Measurements from ENCODE around the gene ATXN7L1.

DNA sequence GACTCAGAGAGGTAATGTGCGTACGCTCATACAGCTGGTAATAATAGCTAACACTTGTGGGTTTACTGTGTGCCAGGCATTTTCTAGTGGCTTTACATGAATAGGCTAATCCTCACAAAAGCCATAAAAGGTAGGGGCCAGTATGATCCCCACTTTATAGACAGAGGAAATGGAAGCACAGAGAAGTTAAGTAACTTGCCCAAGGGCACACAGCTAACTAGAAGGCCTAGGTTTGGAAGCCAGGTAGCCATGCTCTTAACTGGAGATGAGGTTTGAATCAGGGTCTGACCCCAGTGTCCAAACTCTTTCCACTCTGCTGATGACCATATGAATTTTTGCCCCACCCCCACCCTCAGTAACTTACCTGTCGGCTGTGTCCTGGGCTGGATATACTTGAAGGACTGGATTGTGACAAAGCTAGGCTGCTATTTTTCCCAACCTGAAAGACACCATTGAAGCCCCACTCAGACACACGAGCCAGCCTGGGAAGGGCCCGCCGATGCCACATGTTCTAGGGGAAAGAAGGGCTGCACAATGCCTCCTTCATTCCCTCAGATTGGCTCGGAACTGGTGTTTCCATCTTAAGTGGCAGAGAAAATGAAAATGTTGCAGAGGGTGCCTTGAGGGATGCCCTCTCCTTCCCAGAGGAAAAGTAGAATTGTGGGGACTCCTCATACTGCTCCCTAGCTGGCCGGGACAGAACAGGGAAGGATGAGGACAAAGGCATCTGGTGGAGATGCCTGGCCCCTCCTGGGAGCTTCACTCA lies 266.1 kb downstream of the ATXN7L1 start:
- TF ChIP-seq, protein P1, sequence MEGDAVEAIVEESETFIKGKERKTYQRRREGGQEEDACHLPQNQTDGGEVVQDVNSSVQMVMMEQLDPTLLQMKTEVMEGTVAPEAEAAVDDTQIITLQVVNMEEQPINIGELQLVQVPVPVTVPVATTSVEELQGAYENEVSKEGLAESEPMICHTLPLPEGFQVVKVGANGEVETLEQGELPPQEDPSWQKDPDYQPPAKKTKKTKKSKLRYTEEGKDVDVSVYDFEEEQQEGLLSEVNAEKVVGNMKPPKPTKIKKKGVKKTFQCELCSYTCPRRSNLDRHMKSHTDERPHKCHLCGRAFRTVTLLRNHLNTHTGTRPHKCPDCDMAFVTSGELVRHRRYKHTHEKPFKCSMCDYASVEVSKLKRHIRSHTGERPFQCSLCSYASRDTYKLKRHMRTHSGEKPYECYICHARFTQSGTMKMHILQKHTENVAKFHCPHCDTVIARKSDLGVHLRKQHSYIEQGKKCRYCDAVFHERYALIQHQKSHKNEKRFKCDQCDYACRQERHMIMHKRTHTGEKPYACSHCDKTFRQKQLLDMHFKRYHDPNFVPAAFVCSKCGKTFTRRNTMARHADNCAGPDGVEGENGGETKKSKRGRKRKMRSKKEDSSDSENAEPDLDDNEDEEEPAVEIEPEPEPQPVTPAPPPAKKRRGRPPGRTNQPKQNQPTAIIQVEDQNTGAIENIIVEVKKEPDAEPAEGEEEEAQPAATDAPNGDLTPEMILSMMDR (conservative IDR thresholded peaks at IDR 0.05): no peak
- TF ChIP-seq EZH2 (IDR thresholded peaks at IDR 0.05; ENCODE audit: low read depth): no peak
